Measurements from ENCODE around the gene AHDC1.

- no peak for TF ChIP-seq CTCF (optimal IDR thresholded peaks at IDR 0.05 in 1 of 3, IDR thresholded peaks at IDR 0.05 in 1 of 3, conservative IDR thresholded peaks at IDR 0.05 in 1 of 3; ENCODE audit: extremely low read depth in 1 of 3, insufficient read depth in 2 of 3, low read length in 3 of 3)
- TF ChIP-seq EZH2 (IDR thresholded peaks at IDR 0.05; ENCODE audit: low read length): no peak
Measured at GRCh38 chr1:27647328-27647727, 43.4 kb upstream of the AHDC1 start.
